Liver (tissue), 3 donors: ENCODE data around the gene CCR2.

Experiments
- ATF3 ChIP-seq: IDR thresholded peaks from 2 replicates; pipeline ENCODE4 v1.6.1; 2016; ENCODE audit warnings: antibody characterized with exemption
- CTCF ChIP-seq: fragments of 150-350 bp; IDR thresholded peaks from 2 replicates; pipeline ENCODE4 v1.5.1; 2017; ENCODE audit warnings: improper control_type of control experiment, low read depth, low read length; ENCODE audit not compliant: missing input control
- FOXA1 ChIP-seq: IDR thresholded peaks from 2 replicates; pipeline ENCODE4 v1.6.1; 2016; ENCODE audit warnings: antibody characterized with exemption
- JUND ChIP-seq, 2 donors: IDR thresholded peaks; 2 replicates each; pipeline ENCODE4 v1.6.1; 2016; ENCODE audit warnings: antibody characterized with exemption in 2 of 2
- MAX ChIP-seq: IDR thresholded peaks from 2 replicates; pipeline ENCODE4 v1.6.1; 2016; ENCODE audit warnings: antibody characterized with exemption
- RAD21 ChIP-seq, 2 donors: IDR thresholded peaks; 2 replicates each; pipeline ENCODE4 v1.6.1; 2016; ENCODE audit warnings: antibody characterized with exemption in 2 of 2, mild to moderate bottlenecking in 2 of 2
- REST ChIP-seq: IDR thresholded peaks from 2 replicates; pipeline ENCODE4 v1.6.1; 2016; ENCODE audit warnings: antibody characterized with exemption, mild to moderate bottlenecking
- RXRA ChIP-seq, 2 donors: IDR thresholded peaks; 2 replicates each; pipeline ENCODE4 v1.6.1; 2017 to 2018; ENCODE audit warnings: antibody characterized with exemption in 2 of 2, mild to moderate bottlenecking in 1 of 2
- SP1 ChIP-seq: IDR thresholded peaks from 2 replicates; pipeline ENCODE4 v1.6.1; 2018; ENCODE audit warnings: antibody characterized with exemption, mild to moderate bottlenecking
- TAF1 ChIP-seq: conservative IDR thresholded peaks from 2 replicates; pipeline ENCODE4 v1.6.1; 2016; ENCODE audit warnings: antibody characterized with exemption, mild to moderate bottlenecking
- ZBTB33 ChIP-seq: IDR thresholded peaks from 2 replicates; pipeline ENCODE4 v1.6.1; 2016; ENCODE audit warnings: antibody characterized with exemption
- donor health status: healthy.
- donor health status: healthy.

- TF ChIP-seq CTCF (peak; percentile 55), TAF1 (no peak), MAX (no peak), SP1 (no peak), REST (no peak), FOXA1 (no peak), RAD21 (IDR thresholded peaks at IDR 0.05) (peak; percentile 78 to 83), ZBTB33 (no peak), JUND (IDR thresholded peaks at IDR 0.05) (no peak), RXRA (IDR thresholded peaks at IDR 0.05) (no peak), ATF3 (no peak)
Observed at GRCh38 chr3:46378426-46378942, 24.6 kb downstream of the CCR2 start.
